DMS53 (cell line): ENCODE data around the gene CDK16.

Source experiments
- DNase-seq: peaks from one replicate; lab custom pipeline; 2025; lab: John Stamatoyannopoulos, UW

The CDK16 gene

DNA sequence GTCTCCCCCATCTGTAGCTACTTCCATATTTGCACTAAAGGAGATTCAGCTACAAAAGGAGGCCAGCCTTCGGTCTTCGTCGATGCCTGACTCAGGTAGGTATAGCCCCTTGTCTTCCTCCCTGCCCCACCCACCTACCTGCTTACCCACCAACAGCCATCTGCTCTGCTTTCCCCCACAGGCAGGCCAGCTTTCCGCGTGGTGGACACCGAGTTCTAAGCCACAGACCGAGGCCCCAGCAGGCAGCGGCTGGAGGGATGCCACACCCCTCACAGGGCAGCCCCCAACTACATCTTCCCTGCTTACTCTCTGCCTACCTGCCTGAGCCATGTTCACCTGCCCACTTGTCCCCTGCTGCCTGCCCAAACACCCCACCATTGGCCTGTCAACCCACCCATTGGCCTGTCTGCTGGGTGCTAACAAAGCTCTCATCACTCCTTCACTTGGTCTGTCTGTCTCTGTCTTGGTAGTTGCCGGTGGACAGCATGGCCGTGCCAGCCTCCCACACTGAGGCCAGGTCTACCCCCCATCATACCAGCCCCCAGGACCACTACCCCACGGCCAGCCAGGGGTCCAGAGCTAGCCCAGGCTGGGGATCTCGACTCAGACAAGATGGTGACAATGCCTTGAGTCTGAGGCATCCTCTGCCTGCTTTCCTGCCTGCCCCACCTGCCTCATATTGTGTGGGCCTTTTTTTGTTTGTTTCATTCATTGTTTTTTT lies 10.2 kb downstream of the CDK16 start:
- DNase-seq, result no peak

DNA sequence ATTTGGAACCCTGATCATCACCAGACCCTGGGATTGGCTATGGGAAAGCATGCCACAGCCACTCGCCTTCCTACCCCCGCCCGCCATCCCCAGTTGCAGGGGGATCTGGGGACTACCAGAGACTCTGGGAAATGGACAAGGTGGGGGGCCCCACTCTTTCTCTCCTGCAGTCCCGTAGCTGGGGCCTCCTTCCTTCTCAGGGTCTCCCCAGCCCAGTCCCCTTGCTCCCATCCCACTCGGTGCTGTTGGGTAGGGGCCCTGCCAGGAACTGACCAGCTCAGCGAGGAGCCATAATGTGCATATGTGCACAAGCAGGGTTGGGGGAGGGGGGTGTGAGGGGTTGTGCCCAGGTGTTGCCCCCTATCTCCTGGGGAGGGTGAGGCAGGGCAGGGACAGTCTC lies 10.9 kb downstream of the CDK16 start:
- DNase-seq, result no peak

DNA sequence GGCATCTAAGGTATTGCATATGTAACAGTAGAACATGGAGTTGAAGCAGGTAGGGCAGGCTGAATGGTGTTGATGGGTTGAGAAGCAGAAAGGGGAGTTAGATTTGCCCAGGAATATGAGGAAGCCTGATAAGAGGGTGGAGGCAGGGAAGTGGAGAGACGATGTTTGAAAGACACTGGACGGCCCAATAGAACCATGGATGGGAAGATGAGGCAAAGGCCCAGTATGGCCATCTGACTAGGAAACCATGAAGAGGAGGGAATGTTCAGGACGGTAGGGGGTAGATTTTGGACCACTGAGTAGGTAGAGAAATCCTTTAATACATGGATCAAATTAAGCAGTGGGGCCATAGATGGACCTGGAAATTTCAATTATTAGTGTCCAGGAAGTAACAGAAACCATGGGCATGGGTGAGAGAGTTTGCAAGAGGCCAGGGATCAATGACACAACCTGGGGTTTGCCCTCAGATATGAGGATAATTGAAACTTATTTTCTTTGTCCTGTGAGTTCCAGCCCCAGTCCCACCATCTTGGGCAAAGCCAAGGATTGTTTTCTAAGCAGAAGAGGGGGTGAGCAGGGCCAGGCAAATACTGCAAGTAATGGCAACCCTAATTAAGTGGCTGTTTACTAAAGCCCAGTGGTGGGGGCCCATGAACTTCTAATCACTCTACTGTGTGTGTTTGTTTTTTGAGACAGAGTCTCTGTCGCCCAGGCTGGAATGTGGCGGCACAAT lies 11.8 kb downstream of the CDK16 start:
- no peak for DNase-seq

DNA sequence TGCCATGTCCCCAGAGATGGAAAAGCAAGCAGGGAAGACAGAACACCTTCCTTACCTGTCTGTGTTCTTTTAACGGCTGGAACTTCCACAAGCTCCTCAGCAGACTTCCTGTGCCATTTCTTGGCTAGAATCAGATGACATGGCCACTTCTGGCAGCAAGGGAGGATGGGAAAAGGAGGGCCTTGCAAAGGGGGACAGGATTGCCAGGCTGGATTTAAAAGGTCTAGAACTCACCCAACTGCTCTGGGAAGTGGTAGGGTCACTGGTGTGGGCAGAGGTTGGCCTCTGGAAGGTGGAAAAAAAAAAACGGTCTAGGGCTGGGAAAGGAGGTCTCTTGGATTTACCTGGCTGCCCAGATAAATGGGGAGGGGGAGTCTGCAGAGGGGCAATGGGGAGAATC lies 12.7 kb downstream of the CDK16 start:
- peak; percentile 17 for DNase-seq

DNA sequence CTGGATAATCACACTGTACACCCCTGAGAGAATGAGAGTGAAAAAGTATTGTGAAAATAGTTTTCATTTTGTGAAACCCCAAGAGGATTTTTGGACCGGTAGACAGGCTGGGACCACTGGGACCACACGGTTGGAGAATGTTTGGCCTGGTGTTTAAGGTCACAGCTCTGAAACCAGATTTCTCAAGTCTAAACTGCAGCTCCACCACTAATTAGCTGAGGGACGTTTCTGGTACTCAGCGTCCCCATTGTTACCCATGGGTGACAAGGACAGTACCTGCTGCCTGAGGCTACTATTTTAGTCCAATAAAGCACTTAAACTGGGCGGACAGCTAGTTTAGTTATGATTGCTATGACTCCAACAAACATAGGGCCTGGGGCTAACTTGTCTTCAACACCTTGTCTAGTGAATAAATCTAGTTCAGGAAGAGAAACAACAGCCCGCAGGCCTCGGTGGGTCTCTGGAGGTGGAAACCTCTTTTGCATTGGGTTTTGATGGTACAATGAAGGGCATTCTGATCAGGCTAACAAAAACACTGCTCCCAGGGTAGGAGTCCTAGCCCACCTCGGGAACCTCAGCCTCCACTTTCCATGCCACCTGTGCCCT lies 13.8 kb downstream of the CDK16 start:
- peak; percentile 48 for DNase-seq

DNA sequence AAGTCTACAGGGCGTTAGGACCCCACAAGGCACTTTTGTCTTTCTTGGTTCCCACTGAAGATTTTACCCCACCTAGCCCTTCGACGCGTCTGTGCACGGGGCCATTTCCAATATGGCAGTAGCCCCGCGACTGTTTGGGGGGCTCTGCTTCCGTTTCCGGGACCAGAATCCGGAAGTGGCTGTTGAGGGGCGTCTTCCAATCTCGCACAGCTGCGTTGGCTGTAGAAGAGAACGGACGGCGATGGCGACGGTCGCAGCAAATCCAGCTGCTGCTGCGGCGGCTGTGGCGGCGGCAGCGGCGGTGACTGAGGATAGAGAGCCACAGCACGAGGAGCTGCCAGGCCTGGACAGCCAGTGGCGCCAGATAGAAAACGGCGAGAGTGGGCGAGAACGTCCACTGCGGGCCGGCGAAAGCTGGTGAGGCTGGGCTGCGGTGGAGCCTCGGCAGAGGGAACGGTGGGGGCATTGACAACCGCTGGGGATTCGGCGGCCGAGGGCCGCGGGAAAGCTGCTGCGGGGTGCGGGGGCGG lies 14.4 kb downstream of the CDK16 start, which contains the start of gene USP11:
Gene USP11 (plus strand): TSS at position 207 of the 530 bp plus-strand sequence. CDS start 35 bp downstream, at position 242.
- peak; percentile 80 for DNase-seq

DNA sequence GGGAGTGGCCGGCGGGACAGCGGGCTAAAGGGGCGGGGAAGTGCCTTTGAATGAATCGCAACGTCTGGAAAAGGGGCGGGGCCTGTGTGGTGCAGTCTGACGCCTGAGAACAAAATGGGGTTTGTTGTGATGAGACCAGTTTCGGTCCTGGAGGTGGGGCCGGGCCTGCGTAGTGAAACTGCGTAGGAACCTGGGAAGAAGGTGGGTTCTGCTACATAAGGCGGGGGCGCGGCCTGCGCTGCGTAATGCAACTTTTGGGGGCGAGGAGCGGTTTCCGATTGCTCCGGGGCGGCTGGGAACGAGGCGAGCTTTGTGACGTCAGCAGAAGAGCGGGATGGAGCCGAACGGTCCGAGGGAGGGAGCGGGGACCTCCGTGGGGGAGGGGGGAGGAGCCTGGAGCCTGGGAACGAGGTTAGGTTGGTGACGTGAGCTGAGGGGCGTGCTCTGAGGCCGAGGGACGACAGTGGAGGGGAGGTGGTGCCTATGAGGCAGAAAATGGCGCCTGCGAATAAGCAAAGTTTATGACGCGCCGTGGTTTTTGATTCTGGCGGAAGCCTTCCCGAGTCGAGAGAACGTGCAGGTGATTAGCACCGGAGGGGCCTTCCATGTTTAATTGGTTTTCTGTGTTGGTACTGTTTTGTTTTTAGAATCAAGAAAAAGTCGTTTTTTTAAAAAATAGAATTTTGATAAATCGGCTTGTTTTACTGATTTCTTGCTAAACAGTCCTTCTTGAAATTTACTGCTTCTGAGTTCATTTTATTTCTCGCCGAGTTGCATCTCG lies 15.0 kb downstream of the CDK16 start:
- DNase-seq, result peak; percentile 99

DNA sequence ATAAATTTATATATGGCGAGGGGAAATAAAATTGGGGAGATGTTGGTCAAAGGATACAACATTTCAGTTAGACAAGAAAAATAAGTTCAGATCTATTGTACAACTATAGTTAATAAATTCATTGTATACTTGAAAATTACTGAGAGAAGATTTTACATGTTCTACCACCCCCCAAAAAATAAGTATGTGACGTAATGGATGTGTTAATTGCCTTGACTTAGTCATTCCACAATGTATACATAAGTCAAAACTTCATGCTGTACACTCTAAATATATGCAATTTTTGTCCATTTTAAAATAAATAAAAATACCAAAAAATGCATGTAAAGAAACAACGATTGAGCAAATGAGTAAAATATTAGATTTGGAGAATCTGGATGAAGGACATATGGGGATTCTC lies 16.1 kb downstream of the CDK16 start:
- no peak for DNase-seq

DNA sequence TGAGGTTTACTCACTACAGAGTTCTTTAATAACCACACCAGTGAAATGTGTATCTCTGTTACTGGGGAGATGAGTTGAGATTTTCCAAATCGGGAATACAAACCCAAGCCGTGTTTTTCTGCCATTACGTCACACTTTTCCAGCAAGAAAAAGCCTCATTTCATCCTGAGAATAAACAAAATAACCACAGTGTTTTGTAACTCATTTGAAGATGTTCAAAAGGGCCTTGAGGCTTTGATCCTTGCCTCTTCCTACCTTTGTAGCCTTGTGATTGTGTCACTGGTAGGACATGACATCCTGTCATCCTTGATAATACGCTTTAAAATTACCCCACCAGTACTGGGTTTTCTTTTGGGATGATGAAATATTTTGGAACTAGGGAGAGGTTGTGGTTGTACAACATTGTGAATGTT lies 17.2 kb downstream of the CDK16 start:
- no peak for DNase-seq

DNA sequence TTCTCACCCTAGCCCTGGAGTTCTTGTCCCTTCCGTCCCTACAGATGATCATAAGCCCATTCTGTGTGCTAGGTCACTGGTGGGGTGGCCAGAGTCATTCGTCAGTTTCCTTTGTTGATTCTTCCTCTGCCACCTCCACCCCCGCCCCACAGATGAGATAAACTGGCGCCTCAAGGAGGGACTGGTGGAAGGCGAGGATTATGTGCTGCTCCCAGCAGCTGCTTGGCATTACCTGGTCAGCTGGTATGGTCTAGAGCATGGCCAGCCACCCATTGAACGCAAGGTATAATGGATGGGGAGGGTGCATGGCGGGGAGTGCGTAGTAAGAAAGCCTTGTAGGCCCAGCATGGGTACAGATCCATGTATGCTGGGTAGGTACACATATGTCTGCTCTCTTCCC lies 20.7 kb downstream of the CDK16 start:
- DNase-seq, result no peak

DNA sequence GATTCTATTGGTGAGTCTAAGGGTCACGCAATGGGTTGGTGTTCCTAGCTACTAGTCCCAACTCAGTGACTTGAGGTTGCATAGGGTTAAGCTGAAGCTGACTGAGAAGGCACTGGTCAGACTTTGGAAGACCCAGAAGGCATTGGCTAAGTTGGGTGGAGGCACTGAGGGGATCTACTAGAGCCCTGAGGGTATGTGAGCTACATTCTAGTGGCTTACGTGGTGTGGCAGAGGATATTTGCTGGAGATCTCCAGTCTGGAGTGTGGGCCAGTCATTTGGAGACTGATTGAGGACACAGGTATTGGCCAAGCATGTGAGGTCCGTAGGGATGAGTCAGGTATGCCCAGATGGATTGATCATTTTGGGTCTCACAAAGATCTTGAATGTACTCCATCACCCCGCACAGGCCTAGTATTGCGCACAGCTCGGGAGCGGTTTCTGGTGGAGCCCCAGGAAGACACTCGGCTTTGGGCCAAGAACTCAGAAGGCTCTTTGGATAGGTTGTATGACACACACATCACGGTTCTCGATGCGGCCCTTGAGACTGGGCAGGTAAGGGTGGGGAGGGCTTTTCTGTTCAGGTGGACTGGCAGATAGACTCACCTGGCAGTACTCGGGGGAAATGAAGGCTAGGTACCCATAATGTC lies 21.5 kb downstream of the CDK16 start:
- no peak for DNase-seq

DNA sequence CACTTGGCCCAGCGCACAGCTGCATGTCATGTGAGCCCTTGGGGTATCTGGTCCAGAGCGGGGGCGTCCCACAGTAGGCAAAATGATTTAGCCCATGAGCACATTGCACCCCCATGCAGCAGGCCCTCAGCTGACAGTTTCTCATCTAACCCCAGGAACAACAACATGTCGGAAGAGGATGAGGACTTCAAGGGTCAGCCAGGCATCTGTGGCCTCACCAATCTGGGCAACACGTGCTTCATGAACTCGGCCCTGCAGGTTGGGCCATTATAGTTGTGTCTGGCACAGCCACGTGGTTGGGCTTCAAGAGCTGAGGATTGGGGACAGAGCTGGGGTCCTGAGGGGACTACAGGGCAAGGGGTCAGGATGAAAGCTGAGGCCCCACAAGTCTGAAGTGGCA lies 22.1 kb downstream of the CDK16 start:
- DNase-seq, result no peak

DNA sequence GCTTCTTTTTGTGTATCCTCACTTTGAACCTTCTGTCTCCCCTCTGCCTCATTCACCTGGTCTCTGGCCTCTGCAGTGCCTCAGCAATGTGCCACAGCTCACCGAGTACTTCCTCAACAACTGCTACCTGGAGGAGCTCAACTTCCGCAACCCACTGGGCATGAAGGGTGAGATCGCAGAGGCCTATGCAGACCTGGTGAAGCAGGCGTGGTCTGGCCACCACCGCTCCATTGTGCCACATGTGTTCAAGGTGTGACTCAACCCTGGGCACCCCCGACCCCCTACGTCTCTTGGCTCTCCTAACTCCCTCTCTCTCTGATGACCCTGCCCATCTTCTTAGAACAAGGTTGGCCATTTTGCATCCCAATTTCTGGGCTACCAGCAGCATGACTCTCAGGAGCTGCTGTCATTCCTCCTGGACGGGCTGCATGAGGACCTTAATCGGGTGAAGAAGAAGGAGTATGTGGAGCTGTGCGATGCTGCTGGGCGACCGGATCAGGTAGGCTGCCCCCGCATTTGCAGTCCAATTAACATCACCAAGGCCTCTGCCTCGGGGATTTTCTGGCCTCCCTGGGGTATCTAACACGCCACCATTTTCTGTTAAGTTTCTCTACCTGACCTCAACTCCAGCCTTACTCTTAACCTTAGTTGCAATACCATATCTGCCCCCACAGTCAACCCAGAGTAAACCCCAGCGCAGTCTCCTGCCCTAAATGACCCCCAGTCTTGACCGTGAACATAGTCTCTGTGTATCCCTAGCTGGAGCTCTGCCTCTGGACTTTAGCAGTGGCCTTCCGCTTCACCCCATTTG lies 22.9 kb downstream of the CDK16 start:
- DNase-seq, result no peak

DNA sequence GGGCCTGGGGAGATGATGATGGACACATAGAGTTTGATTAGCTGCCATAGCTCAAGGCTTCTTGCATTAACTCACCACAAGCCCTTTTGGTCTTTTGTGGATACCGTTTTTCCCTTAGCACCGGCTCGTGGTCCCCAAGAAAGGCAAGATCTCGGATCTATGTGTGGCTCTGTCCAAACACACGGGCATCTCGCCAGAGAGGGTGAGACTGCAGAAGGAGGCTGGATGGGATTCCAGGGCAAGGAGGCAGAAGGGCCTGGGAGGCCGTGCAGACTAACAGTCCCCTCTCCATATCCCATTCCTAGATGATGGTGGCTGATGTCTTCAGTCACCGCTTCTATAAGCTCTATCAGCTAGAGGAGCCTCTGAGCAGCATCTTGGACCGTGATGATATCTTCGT lies 23.8 kb downstream of the CDK16 start:
- no peak for DNase-seq

DNA sequence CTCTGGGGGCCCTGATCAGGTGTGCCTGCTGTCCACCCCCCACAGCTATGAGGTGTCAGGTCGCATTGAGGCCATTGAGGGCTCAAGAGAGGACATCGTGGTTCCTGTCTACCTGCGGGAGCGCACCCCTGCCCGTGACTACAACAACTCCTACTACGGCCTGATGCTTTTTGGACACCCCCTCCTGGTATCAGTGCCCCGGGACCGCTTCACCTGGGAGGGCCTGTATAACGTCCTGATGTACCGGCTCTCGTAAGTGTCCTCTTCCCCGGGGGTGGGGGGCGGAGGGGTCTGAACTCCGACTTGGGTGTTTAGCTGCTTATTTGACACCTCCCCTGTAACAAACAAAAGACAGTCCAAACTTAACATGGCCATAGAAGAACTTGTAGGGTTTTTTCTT lies 24.9 kb downstream of the CDK16 start:
- DNase-seq, result no peak

DNA sequence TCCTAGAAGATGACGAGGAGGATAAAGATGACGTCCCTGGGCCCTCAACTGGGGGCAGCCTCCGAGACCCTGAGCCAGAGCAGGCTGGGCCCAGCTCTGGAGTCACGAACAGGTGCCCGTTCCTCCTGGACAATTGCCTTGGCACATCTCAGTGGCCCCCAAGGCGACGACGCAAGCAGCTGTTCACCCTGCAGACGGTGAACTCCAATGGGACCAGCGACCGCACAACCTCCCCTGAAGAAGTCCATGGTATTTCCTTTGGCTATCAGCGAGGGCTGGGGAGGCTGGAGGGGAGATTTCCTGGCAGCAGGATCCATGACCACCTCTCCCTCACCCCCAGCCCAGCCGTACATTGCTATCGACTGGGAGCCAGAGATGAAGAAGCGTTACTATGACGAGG lies 26.2 kb downstream of the CDK16 start:
- no peak for DNase-seq

DNA sequence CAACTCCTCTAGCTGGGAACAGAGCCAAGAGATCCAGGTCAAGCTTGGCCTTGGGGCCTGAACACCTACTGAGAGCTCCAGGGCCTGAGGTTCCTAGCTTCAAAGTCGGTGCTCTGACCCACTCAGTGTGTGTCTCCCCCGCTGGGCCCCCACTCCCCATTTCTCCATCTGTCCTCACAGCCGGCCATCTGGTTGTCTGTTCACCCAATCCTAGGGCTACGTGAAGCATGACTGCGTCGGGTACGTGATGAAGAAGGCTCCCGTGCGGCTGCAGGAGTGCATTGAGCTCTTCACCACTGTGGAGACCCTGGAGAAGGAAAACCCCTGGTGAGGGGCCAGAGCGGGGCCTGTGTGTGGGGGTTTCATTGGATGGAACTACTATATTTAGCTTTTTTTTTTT lies 26.7 kb downstream of the CDK16 start:
- no peak for DNase-seq

DNA sequence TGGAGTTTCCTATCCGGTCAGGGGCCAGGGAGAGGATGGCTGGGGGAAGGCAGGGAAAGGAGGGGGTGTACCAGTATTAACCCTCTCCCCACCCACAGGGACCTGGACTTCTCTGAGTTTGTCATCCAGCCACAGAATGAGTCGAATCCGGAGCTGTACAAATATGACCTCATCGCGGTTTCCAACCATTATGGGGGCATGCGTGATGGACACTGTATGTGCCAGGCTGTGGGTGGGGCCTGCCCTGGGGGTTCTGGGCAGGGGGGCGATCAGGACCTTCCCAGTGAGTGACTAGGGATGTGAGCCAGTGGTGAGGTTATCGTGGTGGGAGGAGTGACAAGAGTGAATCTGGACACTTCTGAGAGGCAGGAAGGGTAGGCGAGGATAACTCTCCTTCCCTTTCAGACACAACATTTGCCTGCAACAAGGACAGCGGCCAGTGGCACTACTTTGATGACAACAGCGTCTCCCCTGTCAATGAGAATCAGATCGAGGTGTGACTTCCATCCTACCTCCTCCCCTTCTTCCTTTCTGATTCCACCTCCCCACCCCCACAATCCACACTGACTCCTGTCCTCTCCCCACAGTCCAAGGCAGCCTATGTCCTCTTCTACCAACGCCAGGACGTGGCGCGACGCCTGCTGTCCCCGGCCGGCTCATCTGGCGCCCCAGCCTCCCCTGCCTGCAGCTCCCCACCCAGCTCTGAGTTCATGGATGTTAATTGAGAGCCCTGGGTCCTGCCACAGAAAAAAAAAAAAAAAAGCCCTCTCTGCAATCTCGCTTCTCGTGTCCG lies 28.9 kb downstream of the CDK16 start:
- DNase-seq, result no peak

DNA sequence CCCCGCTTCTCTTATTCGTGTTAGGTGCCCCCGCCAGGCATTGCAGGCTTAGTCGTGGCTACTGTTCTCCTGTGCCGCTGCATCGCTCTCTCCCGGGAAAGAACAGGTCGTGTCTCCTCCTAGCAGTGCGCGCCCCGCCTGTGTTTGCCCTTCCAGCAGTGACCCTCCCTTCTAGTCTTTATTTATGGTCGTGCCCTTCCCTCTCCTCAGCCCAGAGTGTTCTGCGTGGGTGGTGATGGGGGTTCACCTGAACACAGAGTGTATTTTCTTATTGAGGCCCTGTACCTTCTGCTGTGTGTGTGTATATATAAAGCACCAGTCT lies 29.5 kb downstream of the CDK16 start:
- no peak for DNase-seq

DNA sequence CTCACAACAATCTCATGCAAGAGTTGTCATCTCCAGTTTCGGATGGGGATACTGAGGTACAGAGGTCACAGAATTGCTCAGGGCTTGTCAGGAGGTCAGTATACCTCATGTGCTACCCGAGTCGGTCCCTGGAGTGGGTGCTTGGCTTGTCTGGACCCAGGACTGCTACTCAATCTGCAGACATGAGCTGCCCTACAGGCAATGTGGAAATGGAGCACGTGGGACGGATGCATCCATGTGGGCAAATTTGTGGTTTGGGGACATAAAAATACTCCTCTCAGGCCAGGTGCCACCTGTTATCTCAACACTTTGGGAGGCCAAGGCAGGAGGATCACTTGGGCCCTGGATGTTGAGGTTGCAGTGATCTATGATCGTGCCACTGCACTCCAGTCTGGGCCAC lies 30.1 kb downstream of the CDK16 start:
- DNase-seq, result no peak
